Measurements from ENCODE around the gene TUBGCP5. TPM values are rescaled to one million over a fixed set of nuclear protein-coding genes. Genes with fewer than 3 reads are reported as not detected.
A peak's percentile ranks its signal among the peaks of the same experiment; 100 is the strongest.
"Not testable (repeated sequence)": the region's sequence is repeated elsewhere in the genome, so short reads cannot be mapped to it uniquely, and the experiment has no call there.

TUBGCP5 gene
- total RNA-seq, 4 donors from 2014 or later, result 10.1 to 19.1 (median 10.7) TPM

DNA sequence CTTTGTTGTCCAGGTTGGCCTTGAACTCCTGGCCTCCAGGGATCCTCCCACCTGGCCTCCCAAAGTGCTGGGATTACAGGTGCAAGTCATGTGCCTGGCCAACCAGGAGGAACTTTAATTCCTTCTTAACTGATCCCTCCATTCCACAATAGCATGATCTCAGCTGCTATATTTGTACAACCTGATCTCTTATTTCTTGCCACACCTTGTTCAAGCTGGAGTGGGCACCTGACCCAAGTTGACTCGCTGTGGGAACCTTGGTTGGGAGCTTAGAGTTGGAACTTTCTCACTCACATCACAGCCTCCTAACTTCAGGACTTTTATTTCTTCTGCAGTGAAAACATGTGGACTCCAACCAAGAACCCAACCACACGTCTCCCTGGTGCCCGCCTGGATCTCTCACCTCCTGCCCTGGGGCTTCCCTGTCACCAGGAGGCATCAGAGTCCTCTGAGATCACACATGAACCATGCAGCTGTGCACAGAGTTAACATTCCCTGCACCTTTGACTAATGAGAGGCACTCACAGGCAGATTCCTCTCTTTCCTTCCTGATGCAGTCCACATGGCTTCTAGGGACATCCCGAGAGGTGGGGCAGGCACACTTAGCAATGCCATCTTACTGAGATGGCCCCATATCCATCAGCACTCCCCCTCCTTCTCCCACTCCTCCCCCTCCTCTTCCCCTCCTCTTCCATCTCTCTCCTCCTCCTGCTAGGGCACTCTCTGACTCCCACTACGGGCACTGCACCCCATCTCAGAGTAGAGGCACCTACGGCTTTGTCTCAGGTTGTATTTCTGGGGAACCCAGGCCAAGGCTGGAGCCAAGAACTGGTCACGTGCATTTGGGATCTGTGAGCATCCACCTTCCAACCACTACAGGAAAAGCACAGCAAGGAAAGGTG, 49.5 kb downstream of the TUBGCP5 start:
- peaks cover 0 to 10% (median 0%) of the 10 kb centered on the region in 4 donors for H3K36me3 ChIP-seq
- no peak overlapping the region for H3K4me3 ChIP-seq
- no peak overlapping the region for H3K27ac ChIP-seq
- no peak for TF ChIP-seq POLR2AphosphoS5 (IDR thresholded peaks at IDR 0.05)
- TF ChIP-seq, protein P1, sequence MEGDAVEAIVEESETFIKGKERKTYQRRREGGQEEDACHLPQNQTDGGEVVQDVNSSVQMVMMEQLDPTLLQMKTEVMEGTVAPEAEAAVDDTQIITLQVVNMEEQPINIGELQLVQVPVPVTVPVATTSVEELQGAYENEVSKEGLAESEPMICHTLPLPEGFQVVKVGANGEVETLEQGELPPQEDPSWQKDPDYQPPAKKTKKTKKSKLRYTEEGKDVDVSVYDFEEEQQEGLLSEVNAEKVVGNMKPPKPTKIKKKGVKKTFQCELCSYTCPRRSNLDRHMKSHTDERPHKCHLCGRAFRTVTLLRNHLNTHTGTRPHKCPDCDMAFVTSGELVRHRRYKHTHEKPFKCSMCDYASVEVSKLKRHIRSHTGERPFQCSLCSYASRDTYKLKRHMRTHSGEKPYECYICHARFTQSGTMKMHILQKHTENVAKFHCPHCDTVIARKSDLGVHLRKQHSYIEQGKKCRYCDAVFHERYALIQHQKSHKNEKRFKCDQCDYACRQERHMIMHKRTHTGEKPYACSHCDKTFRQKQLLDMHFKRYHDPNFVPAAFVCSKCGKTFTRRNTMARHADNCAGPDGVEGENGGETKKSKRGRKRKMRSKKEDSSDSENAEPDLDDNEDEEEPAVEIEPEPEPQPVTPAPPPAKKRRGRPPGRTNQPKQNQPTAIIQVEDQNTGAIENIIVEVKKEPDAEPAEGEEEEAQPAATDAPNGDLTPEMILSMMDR (IDR thresholded peaks at IDR 0.05), result no peak
- TF ChIP-seq EP300 (IDR thresholded peaks at IDR 0.05; ENCODE audit: low read depth), result no peak
- no peak for TF ChIP-seq POLR2A (IDR thresholded peaks at IDR 0.05)
- in situ Hi-C loops (cut with MboI; ENCODE audit: low pct_ligation_motif_present in 1 of 4, low pct_unique_long_range_greater_than_20kb in 1 of 4, low sequenced_read_pairs in 3 of 4) (no loop called here), intact Hi-C loops (cut with DNase I; ENCODE audit: low total_unique reads) (no loop called here)
- no peaks in the 10 kb centered on the region for H3K4me1 ChIP-seq
- H3K27me3 ChIP-seq, result no peaks in the 10 kb centered on the region
- no peak for DNase-seq
- H3K9me3 ChIP-seq, result no peaks in the 10 kb centered on the region
- 83 to 86% methylated on average over 2 to 7 of the region's 7 CpGs for WGBS, 2 donors (ENCODE audit: low coverage in 1 of 2)

DNA sequence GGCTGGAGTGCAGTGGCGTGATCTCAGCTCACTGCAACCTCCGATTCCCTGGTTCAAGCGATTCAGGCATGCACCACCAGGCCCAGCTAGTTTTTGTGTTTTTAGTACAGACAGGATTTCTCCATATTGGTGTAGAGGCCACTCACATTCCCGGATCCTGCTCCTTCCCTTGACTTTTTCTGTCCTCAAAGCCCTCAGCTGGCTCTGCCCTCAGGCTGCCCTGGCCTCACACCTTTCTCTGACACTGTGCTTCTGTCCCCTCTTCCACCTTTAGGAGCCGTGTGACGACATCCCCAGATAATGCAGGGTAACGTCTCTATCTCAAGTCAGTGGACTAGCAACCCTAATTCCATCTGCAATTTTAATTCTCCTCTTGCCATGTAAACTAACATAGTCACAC, 50.6 kb downstream of the TUBGCP5 start:
- WGBS, 2 donors (ENCODE audit: low coverage in 1 of 2), result 90 to 92% methylated on average over 4 to 7 of the region's 7 CpGs
- H3K36me3 ChIP-seq, result no peaks in the 10 kb centered on the region
- intact Hi-C loops (cut with DNase I; ENCODE audit: low total_unique reads), result no loop called here
- no peaks in the 10 kb centered on the region for H3K4me1 ChIP-seq
- in situ Hi-C loops (cut with MboI; ENCODE audit: low pct_ligation_motif_present in 1 of 4, low pct_unique_long_range_greater_than_20kb in 1 of 4, low sequenced_read_pairs in 3 of 4), result no loop called here
- H3K9me3 ChIP-seq, result no peaks in the 10 kb centered on the region
- no peak overlapping the region for H3K4me3 ChIP-seq
- H3K27me3 ChIP-seq, result no peaks in the 10 kb centered on the region
- TF ChIP-seq POLR2A (IDR thresholded peaks at IDR 0.05), result no peak
- TF ChIP-seq, protein P1 (IDR thresholded peaks at IDR 0.05), result no peak
- TF ChIP-seq POLR2AphosphoS5 (IDR thresholded peaks at IDR 0.05), result no peak
- no peak for TF ChIP-seq EP300 (IDR thresholded peaks at IDR 0.05; ENCODE audit: low read depth)
- DNase-seq, result no peak
- no peak overlapping the region for H3K27ac ChIP-seq

DNA sequence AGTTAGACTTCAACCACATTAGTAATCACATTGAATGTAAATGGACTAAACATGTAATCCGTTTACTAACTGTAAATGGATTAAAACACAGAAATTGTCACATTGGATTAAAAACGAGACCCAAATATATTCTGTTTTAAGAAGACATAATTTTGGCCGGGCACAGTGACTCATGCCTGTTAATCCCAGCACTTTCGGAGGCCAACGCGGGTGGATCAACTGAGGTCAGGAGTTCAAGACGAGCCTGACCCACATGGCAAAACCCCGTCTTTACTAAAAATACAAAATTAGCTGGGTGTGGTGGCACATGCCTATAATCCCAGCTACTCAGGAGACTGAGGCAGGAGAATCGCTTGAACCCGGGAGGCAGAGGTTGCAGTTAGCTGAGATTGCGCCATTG, 57.4 kb downstream of the TUBGCP5 start:
- in situ Hi-C loops (cut with MboI; ENCODE audit: low pct_ligation_motif_present in 1 of 4, low pct_unique_long_range_greater_than_20kb in 1 of 4, low sequenced_read_pairs in 3 of 4); H3K36me3 ChIP-seq; H3K4me3 ChIP-seq; DNase-seq; H3K9me3 ChIP-seq; intact Hi-C loops (cut with DNase I; ENCODE audit: low total_unique reads); H3K27ac ChIP-seq; H3K27me3 ChIP-seq: not testable (repeated sequence)
- H3K4me1 ChIP-seq, result peaks cover 4 to 18% (median 8%) of the 10 kb centered on the region in 4 donors
- 86 to 92% methylated on average over 5 to 11 of the region's 11 CpGs for WGBS, 2 donors (ENCODE audit: low coverage in 1 of 2)

DNA sequence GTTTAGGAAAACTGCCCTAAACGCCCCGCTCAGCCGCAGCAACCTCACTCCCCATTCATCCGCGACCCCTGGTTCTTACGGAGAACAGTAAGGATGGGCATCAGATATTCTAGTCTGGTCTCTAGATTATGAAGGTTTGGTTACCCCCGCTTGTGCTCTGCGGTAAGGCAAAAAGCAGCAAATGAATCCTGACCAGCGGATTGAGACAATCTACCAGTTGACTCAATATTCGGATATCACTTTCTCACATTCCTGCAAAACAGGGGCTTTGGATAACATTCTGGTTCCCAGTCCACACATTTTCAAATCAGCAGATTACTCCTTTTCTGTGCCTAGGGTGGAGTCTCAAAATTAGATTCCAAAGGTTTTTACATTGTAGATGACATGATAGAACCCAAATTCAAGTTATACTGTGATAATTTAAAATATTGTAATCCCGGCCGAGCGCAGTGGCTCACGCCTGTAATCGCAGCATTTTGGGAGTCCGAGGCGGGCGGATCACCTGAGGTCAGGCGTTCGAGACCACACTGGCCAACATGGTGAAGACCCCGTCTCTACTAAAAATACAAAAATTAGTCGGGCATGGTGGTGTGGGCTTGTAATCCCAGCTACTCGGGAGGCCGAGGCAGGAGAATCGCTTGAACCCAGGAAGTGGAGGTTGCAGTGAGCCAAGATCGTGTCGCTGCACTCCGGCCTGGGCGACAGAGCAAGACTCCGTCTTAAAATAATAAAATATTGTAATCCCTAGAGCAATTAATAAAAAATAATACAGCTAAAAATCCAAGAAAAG, 58.1 kb downstream of the TUBGCP5 start:
- Histone ChIP-seq H3K27me3 (no peaks in the 10 kb centered on the region), H3K4me1 (peaks cover 4 to 18% (median 8%) of the 10 kb centered on the region in 4 donors), H3K36me3 (no peaks in the 10 kb centered on the region), H3K4me3 (peak overlapping the region in 3 of 4 donors; percentile 76 to 87 (median 87)), H3K9me3 (no peaks in the 10 kb centered on the region), H3K27ac (peak overlapping the region; percentile 84 to 93 (median 88))
- TF ChIP-seq POLR2A (IDR thresholded peaks at IDR 0.05) (no peak), POLR2AphosphoS5 (IDR thresholded peaks at IDR 0.05) (no peak), EP300 (IDR thresholded peaks at IDR 0.05; ENCODE audit: low read depth) (no peak)
- TF ChIP-seq, protein P1 (IDR thresholded peaks at IDR 0.05), result no peak
- intact Hi-C loops (cut with DNase I; ENCODE audit: low total_unique reads), result no loop called here
- DNase-seq, result no peak
- in situ Hi-C loops (cut with MboI; ENCODE audit: low pct_ligation_motif_present in 1 of 4, low pct_unique_long_range_greater_than_20kb in 1 of 4, low sequenced_read_pairs in 3 of 4), result no loop called here
- WGBS, 2 donors (ENCODE audit: low coverage in 1 of 2), result 40 to 68% methylated on average over 9 to 30 of the region's 30 CpGs
